Stomach (tissue), 9 donors: ENCODE results near the gene DOK3. TPM values are rescaled to one million over a fixed set of nuclear protein-coding genes. Genes with fewer than 3 reads are reported as not detected.

Experiments used
- DNase-seq, 2 donors: peaks; one replicate each; pipeline versions ENCODE4 v3.0.0 to v3.0.0-alpha.2; 2013 to 2019
- H3K27ac ChIP-seq, 5 donors: fragments of 200-600 bp in 4 of 5; sonication (generic) in 4 of 5; one replicate each; pipeline ENCODE4 v1.5.1; 2013 to 2019; ENCODE audit warnings: mild to moderate bottlenecking in 1 of 5, moderate library complexity in 1 of 5
- H3K27me3 ChIP-seq, 3 donors: fragments of 200-600 bp; sonication (generic); one replicate each; pipeline ENCODE4 v1.5.1; 2017 to 2019; ENCODE audit warnings: mixed run types in 1 of 3
- H3K36me3 ChIP-seq, 4 donors: fragments of 200-600 bp; sonication (generic); 1 replicate in 3 of 4; 2 replicates in 1 of 4; pipeline ENCODE4 v1.5.1; 2016 to 2019
- H3K4me1 ChIP-seq, 4 donors: fragments of 200-600 bp; sonication (generic); one replicate each; pipeline ENCODE4 v1.5.1; 2016 to 2019
- H3K4me3 ChIP-seq, 4 donors: fragments of 200-600 bp; sonication (generic) in 3 of 4; one replicate each; pipeline ENCODE4 v1.5.1; 2016 to 2019; ENCODE audit warnings: mild to moderate bottlenecking in 1 of 4
- H3K9me3 ChIP-seq, 4 donors: fragments of 200-600 bp; sonication (generic); one replicate each; pipeline ENCODE4 v1.5.1; 2016 to 2019
- EP300 ChIP-seq: sonication (generic); formaldehyde crosslinking; IDR thresholded peaks from one replicate; pipeline ENCODE4 v1.6.1; 2017; ENCODE audit warnings: antibody characterized with exemption
- POLR2A ChIP-seq, 4 donors: fragments of 450-650 bp; IDR thresholded peaks; one replicate each; pipeline ENCODE4 v1.6.1; 2016; ENCODE audit warnings: antibody characterized with exemption in 4 of 4, control low read depth in 2 of 4, mild to moderate bottlenecking in 1 of 4, moderate library complexity in 1 of 4
- POLR2AphosphoS5 ChIP-seq, 3 donors: sonication (generic); formaldehyde crosslinking; IDR thresholded peaks; one replicate each; pipeline ENCODE4 v1.6.1; 2016; ENCODE audit warnings: antibody characterized with exemption in 3 of 3
- WGBS, 5 donors: extraction: QIAGEN DNeasy Blood & Tissue Kit in 3 of 5; methylation state at CpG; one replicate each; pipeline versions ENCODE4 v1.1.5 to v1.1.7; 2013 to 2018; 5-methylcytosine and 5-hydroxymethylcytosine counted together
- intact Hi-C: fragments of 100-400 bp; cut with DNase I; formaldehyde crosslinking; loops from one replicate; pipeline ENCODE4 v1.15.1; 2023; ENCODE audit warnings: low total_unique reads
- polyA plus RNA-seq, 3 donors: library from polyadenylated mRNA; stranded (reverse); fragments of 200-250 nt; gene quantifications; one replicate each; pipeline ENCODE4 v1.2.3, GENCODE V29; 2013
- total RNA-seq, 5 donors: library from RNA; depleted of rRNA; stranded (reverse); fragments of >200 nt; gene quantifications; one replicate each; pipeline versions ENCODE4 v1.1.0 to v1.2.3, GENCODE V29; 2014 to 2016
- TF ChIP-seq, protein P1 (sequence below), 7 experiments: fragments of 450-650 bp in 4 of 7; fragments of 200-600 bp in 3 of 7; sonication (generic) in 3 of 7; IDR thresholded peaks; one replicate each; pipeline ENCODE4 v1.5.1; 2016 to 2019; ENCODE audit warnings: antibody characterized with exemption in 7 of 7, control low read depth in 2 of 7, mild to moderate bottlenecking in 1 of 7
- donor health status: healthy with polysubstance abuse.
- donor health status: Bipolar disorder and iron deficiency.
- donor health status: healthy.

The DOK3 gene
- total and polyA plus RNA-seq, 8 donors, result 0.43 to 31.2 (median 4.9) TPM; not detected in 1

DNA sequence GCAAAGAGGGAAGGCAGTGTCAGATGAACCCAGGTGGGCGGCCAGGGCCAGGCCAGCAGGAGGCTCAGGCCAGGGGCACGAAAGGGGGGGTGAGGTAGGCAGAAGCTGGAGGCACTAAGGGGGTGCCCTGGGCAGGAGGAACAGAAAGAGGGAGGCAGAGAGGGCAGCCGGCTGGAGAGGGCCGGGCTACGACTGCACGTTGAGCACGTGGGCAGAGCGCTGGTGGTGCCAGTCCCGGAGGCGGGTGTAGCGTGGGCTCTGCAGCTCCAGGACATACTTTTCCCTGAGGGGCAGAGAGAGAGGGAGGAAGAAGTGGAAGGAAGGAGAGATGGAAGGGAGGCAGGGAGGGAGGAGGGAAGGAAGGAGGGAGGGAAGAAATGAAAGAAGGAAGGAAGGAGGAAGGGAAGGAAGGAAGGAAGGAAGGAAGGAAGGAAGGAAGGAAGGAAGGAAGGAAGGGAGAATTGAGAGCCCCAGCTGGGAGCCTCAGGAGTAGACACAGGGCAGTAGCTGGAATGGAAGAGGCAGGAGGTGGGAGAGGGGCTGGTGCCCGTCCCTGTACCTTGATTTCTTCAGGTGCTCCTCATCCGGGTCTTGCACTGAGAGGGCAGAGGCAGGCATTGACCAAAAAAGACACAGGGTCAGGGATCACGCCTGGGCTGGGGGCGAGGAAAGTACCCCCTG, 19.2 kb downstream of the DOK3 start:
- intact Hi-C loops, result no loop called here
- TF ChIP-seq POLR2A (IDR thresholded peaks at IDR 0.05), result no peak
- no peak for TF ChIP-seq EP300
- no peak for TF ChIP-seq POLR2AphosphoS5 (IDR thresholded peaks at IDR 0.05)
- TF ChIP-seq, protein P1, sequence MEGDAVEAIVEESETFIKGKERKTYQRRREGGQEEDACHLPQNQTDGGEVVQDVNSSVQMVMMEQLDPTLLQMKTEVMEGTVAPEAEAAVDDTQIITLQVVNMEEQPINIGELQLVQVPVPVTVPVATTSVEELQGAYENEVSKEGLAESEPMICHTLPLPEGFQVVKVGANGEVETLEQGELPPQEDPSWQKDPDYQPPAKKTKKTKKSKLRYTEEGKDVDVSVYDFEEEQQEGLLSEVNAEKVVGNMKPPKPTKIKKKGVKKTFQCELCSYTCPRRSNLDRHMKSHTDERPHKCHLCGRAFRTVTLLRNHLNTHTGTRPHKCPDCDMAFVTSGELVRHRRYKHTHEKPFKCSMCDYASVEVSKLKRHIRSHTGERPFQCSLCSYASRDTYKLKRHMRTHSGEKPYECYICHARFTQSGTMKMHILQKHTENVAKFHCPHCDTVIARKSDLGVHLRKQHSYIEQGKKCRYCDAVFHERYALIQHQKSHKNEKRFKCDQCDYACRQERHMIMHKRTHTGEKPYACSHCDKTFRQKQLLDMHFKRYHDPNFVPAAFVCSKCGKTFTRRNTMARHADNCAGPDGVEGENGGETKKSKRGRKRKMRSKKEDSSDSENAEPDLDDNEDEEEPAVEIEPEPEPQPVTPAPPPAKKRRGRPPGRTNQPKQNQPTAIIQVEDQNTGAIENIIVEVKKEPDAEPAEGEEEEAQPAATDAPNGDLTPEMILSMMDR (IDR thresholded peaks at IDR 0.05), result no peak
- Histone ChIP-seq H3K9me3 (no peaks in the 10 kb centered on the region), H3K4me3 (no peak overlapping the region), H3K36me3 (peaks cover 27 to 75% (median 63%) of the 10 kb centered on the region in 4 donors), H3K27me3 (no peaks in the 10 kb centered on the region), H3K4me1 (peaks cover 30 to 77% (median 53%) of the 10 kb centered on the region in 4 donors), H3K27ac (peak overlapping the region in 3 of 5 donors; percentile 44 to 90 (median 89))
- DNase-seq, result no peak
- WGBS, 5 donors, result 81 to 91% (median 90%) methylated on average over 13 to 15 of the region's 15 CpGs

DNA sequence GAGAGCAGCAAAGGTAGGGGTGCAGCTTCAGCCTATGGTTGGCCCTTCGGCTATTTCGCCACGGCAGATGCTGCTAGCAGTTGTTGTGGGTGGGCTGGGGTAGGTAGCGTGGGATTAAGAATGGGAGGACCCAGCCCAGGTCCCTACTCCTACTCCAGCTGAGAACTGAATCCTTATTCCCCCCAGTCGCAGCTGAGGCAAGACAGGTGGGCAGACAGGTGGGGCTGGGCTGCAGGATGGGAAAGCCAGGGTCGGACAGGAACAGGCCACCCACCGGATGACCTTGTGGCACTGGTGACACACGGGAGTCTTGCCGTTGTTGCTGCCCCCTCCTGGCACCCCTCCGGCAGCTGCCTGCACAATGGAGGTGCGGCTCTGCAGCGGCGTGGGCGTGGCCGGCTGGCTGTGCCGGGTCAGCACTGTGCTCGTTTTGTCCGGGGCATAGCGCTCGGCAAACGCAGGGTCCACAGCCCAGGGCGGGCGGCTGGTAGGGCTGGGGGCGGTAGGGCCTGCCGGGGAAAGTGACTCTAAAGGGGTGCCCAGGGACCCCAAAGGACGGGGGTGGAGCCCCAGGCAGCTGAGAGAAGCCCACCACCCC, 20.4 kb downstream of the DOK3 start:
- peak; percentile 68 to 86 for DNase-seq
- TF ChIP-seq POLR2A (IDR thresholded peaks at IDR 0.05) (no peak), POLR2AphosphoS5 (IDR thresholded peaks at IDR 0.05) (peak in 1 of 3 donors; percentile 40)
- TF ChIP-seq, protein P1 (IDR thresholded peaks at IDR 0.05), result peak in 1 of 7 experiments; percentile 19
- Histone ChIP-seq H3K27me3 (no peaks in the 10 kb centered on the region), H3K27ac (peak overlapping the region in 2 of 5 donors; percentile 89 to 90), H3K4me1 (peaks cover 18 to 77% (median 47%) of the 10 kb centered on the region in 4 donors), H3K4me3 (no peak overlapping the region), H3K36me3 (peaks cover 28 to 87% (median 74%) of the 10 kb centered on the region in 4 donors), H3K9me3 (no peaks in the 10 kb centered on the region)
- WGBS, 5 donors, result 28 to 54% (median 46%) methylated on average over 23 to 26 of the region's 26 CpGs
- intact Hi-C loops, result no loop called here

DNA sequence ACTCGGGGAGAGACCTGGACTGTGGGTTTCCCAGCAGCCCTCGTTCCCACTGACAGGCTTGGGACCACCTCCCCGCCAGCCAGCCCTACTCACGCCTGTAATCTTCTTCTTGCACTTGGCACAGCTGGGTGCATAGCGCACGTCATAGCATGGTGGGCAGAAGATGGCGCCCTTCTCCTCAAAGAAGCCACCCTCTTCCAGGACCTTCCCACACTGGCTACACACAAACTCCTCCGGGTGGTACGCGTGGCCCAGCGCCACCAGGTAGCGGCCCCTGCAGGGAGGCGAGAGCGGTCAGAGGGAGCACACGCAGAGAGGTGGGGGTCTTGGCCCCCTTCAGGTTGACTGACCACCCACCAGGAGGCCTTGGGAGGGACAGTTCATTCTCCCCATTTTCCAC, 21.7 kb downstream of the DOK3 start:
- peaks cover 8 to 77% (median 42%) of the 10 kb centered on the region in 4 donors for H3K4me1 ChIP-seq

DNA sequence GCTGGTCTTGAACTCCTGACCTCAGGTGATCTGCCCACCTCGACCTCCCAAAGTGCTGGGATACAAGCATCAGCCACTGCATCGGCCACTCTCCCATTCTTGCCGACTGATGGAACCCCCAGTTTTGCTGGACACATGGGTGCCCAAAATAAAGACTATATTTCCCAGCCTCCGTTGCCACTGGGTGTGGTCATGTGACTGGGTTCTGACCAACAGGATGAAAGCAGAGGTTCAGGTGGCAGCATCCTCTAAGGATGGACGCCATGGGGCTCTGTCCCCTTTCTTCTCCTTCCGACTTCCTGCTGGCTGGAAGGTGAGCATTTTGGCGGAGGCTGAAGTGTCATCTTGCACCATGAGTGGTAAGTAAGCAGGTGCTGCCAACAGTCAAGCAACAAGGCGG, 22.5 kb downstream of the DOK3 start:
- intact Hi-C loops, result no loop called here
- TF ChIP-seq POLR2AphosphoS5 (IDR thresholded peaks at IDR 0.05) (no peak), POLR2A (IDR thresholded peaks at IDR 0.05) (no peak), EP300 (no peak)
- TF ChIP-seq, protein P1 (IDR thresholded peaks at IDR 0.05), result no peak
- no peak overlapping the region for H3K4me3 ChIP-seq
- H3K27me3 ChIP-seq, result no peaks in the 10 kb centered on the region
- peaks cover 39 to 93% (median 81%) of the 10 kb centered on the region in 4 donors for H3K36me3 ChIP-seq
- no peak for DNase-seq
- no peak overlapping the region for H3K27ac ChIP-seq
- H3K9me3 ChIP-seq, result no peaks in the 10 kb centered on the region
- WGBS, 5 donors, result 86 to 94% (median 90%) methylated on average over 8 of the region's 8 CpGs
- peaks cover 8 to 72% (median 40%) of the 10 kb centered on the region in 4 donors for H3K4me1 ChIP-seq

More for the DNA sequence above, 21.7 kb downstream of the DOK3 start:
- WGBS, 5 donors, result 77 to 93% (median 88%) methylated on average over 3 to 15 of the region's 15 CpGs
- intact Hi-C loops, result no loop called here
- no peak for DNase-seq
- TF ChIP-seq, protein P1 (IDR thresholded peaks at IDR 0.05), result no peak
- TF ChIP-seq POLR2AphosphoS5 (IDR thresholded peaks at IDR 0.05) (no peak), POLR2A (IDR thresholded peaks at IDR 0.05) (no peak), EP300 (no peak)
- Histone ChIP-seq H3K4me3 (no peak overlapping the region), H3K27ac (peak overlapping the region in 1 of 5 donors; percentile 46), H3K36me3 (peaks cover 40 to 99% (median 84%) of the 10 kb centered on the region in 4 donors), H3K27me3 (no peaks in the 10 kb centered on the region), H3K9me3 (no peaks in the 10 kb centered on the region)
